Endothelial cell of hepatic sinusoid (primary cell): Measurements from ENCODE around the gene ADIG.

Experiments
- in situ Hi-C: cut with HindIII; loops from 2 replicates; pipeline ENCODE4 v1.10.0; 2017; ENCODE audit warnings: low sequenced_read_pairs

Gene ADIG

DNA sequence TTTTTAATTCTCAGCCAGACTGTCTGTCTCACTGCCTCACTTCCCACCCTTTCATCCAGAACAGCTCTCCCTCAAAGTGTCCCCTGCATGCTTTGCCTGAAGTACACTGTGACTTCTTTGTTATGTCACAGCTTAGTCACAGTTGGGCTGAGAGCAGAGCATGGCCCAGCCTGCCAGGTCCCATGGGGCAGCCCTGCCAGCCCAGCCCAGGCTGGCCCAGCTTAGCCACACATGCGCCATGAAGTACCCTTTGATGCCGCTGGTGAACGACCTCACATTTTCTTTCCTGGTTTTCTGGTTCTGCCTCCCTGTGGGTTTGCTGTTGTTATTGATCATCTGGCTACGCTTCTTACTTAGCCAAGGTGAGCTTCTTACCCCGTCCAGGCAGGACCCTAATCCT, at the start of gene ADIG:
Gene ADIG (plus strand): TSS at position 185 of the 400 bp plus-strand sequence. CDS start 54 bp downstream, at position 239.
- in situ Hi-C loops = no loop called here

DNA sequence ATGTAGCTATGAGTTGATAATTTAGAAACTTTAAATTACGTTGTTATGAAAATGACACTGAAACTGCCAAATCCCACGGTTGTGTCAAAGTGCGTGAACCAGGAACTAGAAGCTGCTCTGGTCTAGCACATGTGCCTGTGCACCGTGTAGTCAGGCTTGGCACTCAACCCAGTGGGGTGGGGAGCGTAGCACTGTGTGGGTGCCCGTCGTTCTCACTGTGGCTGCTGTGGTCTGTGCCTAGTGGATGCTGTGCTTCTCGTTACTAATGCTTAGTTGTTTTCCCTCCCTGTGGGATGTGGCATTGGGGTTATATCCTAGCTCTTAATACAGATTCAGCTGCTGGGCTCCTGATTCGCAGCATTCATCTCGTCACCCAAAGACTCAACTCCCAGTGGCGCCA, 46.2 kb upstream of the ADIG start:
- in situ Hi-C loops = no loop called here

DNA sequence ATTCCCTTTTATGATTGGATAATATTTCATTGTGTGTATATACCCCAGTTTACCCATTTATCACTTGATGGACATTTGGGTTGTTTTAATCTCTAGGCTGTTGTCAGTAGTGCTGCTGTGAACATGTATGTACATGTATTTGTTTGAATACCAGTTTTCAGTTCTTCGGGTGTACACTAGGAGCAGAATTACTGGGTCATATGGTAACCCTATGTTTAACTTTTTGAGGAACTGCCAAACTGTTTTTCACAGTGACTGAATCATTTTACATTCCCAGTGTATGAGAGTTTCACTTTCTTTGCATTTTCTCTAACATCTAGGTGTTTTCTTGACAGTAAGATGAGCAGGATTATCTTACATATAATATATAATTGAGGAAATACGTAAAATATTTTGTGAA, 44.7 kb upstream of the ADIG start:
- in situ Hi-C loops = no loop called here

DNA sequence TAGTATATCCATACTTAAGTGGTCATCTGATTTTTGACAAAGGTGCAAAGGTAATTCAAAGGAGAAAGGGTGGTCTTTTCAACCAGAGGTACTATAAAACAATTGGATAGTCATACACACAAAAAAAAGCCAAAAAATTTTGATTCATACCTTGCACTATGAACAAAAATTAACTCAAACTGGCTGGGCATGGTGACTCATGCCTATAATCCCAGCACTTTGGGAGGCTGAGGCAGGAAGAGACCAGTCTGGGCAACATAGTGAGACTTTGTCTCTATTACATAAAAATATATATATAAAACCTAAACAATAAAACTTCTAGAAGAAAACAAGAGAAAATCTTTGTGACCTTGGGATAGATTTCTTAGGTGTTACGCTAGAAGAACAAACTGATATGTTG, 43.8 kb upstream of the ADIG start:
- in situ Hi-C loops = no loop called here

DNA sequence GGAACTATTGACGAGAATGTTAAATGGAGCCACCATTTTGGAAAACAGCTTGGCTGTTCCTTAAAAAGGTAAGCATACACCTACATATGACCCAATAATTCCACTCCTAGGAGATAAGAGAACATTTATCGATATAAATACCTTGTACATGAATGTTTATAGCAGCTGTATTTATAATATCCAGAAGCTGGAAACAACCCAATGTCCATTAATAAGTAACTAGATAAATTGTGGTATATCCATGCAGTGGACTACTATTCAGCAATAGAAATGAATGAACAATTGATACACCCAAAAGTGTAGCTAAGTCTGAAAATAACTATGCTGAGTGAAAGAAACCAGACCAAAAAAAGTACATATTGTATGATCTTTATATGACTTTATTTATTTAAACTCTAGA, 42.2 kb upstream of the ADIG start:
- in situ Hi-C loops = no loop called here

DNA sequence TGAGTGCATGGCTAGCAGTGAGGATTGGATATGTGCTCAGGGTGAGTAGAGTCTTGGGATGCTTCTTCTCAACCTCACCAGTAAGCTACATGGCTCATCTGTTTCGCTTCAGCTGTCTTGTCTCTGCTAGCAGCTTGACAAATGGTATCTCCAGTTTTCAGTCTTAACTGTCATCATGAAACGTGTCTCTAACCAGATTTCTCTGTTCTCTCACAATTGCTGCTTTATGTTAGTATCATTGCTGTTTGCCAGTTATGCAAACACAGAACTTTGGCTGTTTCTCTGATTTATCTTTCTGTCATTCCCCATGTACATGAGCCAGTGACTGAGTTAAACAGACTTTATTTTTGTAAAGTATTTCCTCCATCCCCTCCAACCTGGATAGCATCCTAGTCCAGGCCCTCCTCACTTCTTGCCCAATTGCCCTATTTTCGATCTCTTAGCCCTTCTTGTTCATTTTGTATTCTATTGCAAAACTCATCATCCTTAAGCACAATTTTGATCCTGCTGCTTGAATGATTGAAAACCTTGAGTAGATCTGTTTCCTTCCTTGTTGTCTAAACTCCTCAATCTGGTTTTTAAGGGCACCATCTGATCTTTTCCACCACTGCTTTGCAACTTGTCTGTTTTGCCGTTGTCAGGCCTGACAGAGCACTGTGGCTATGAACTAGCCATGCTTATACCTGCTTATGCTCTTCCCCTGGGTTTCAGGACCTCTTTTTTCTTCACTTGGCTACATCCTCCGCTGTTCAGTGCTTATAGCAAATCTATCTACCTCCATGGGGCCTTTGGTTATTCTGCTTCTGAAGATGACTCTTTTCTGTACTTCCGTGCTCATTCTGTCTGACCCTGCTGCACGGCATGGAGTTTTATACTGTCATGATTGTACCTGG, 37.7 kb upstream of the ADIG start:
- in situ Hi-C loops = no loop called here

DNA sequence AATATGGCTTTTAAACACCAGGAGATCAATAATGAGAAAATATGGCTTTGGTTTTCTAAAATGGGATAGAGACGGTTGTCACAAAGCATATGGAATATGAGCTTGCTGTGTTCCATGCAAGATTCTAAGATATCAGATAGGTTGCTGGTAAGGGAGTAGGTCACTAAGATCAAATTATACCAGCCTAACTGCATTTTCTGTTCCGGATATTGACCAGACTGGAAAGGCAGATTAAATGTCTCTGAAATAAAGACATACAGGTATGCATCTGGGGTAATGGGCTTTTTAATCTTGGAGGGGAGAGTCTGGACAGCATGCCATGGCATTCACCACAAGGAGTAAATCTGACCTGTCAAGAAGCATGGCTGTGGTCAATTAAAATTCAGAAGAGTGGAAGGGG, 35.2 kb upstream of the ADIG start:
- in situ Hi-C loops = no loop called here

DNA sequence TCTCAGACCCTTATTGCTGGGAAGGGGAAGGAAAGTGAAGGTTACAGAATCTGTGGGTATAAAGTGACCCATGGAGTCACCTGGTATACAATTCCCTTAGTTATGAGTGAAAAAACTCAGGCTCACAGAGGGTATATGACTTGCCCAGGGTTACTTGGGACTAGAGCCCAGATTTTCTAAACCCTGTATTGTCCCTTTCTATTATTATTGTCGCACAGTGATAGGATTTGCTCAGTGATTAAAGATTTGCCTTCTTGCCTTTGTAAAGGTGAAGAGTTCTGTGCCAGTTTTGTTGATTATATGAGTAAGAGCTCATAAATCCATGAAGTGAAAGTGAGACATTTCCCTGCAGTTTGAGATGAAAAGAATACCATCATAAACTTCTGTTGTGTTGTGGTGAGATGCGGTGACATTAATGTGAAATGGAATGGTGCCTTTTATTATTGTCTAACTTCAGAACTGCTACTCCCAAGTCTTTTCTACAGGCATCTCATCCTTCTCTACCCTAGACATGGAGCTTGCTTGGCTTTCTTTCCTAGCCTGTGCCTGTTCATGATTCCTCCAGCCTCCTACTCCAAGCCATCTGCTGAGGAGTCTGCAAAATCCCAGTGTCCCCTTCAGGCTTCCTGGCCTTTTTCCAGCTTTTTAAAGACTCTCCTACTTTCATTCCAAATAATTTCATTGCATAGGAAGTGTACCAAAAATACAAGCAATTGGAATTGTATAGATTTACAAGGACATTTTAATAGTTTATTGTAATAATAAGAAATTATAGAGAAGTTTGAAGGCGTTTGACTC, 33.5 kb upstream of the ADIG start:
- in situ Hi-C loops = no loop called here

DNA sequence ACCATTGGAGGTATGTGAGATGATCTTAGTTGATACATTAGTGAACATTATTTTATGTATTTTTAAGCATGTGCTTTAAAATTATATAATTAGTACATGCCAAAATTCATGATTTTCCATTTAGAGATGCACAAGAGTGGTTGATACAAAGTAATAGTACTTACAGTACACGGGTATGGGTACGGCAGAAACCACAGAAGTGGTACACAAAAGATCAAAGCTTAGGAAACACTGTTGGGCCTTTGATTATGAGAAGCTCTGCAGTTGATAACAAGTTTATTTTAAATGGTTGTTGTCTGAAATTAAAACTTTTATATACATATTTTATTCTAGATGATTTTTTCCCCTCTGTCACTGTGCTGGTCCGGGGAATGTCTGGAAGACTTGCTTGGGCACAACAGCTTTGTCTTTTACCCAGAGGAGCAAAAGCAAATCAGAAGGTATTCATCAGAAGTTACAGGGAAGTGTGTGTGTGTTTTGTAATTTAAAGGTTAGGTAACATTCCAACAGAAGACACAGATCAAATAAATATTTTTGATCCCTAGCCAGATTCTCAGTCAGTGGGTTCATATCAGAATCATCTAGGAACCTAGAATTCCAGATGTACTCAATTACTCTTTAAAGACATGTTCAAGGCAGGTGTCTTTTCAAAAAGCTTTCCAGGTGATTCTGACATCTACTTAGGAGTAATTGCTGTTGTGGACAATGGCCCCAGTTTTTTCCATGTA, 32.5 kb upstream of the ADIG start:
- in situ Hi-C loops = no loop called here

DNA sequence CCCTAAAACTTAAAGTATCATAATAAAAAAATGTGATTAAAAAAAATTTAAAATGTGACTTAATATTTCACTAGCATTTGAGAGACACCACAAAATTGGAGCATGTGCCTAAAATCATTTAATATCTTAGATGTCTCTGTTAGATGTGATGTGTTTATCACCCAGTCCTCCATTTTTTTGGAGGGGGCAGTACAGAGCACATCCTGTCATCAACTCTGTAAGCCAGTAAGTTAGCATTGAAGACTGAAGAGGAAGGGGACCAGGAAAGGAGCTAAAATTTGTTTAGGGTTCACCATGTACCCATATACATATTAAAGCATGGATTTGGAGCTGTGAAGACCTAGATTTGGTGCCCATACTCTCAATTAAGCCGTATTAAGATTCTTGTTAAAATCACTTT, 30.7 kb upstream of the ADIG start:
- in situ Hi-C loops = no loop called here

DNA sequence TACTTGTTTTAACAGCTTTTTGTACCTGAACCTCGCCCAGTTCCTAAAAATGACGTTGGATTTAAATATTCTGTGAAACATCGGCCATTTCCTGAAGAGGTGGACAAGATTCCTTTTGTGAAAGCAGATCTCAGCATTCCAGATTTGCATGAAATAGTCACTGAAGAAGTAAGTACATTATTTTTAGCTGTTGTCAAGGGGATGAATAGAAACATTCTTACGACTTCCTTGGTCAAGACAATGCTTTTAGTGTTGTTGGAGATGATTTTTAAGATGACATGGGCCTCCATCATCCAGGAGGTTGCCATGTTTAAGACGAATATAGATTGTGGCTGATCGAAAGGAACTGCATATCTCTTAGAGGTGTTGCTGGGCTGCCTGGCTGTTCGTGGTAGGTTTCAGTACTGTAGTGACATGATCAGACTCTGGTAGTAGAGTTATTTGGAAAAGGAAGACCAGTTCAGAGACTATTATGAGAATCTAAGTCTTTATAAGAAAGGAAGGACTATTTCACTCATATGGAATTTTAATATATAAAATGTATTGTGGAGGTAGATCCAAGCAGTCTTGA, 29.9 kb upstream of the ADIG start:
- in situ Hi-C loops = no loop called here

DNA sequence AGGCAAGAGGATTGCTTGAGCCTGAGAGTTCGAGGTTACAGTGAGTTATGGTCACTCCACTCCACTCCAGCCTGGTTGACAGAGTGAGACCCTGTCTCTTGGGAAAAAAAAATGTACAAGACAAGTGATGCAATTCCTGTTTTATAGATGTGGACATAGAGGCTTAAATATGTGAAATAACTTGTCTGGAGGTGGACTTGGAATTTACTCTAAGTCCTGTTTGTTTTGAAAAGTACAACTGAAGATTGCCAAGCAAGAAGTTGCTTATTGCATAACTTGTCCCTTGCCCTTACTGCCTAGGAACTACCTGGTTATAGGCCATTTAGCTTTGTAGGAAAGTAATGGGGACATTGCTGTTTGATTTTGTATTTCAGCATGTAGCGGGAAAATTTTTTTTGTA, 26.0 kb upstream of the ADIG start:
- in situ Hi-C loops = no loop called here

DNA sequence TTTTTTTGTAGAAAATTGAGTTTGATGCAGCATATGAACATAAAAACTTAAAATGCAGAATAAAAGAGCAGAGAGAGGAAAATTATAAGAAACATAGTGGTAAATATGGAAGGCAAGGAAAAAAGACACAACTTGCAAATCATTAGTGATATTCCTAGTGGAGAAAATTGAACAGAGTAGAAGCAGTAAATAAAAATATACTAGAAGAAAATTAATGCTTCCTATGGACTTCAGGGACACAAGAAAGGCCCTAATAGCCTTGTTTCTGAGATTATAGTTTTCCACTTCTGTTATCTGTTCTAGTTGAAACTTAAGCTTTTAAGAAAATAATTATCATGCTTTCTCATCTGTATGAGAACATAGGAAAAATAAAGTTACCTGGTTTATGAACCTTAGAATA, 25.6 kb upstream of the ADIG start:
- in situ Hi-C loops = no loop called here

DNA sequence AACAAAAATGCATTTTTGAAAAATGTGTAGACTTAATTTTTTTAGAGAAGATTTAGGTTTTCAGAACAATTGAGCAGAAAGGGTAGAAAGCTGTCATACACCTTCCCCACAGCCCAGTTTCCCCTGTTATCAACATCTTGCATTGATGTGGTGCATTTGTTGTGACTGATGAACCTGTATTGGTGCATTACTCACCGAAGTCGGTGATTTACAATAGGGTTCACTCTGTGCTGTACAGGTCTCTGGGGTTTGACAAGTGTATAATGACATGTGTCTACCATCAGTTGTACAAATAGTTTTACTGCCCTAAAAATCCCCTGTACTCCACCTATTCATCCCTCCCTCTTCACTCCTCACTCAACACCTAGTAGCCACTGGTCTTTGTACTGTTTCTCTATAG, 23.8 kb upstream of the ADIG start:
- in situ Hi-C loops = no loop called here

DNA sequence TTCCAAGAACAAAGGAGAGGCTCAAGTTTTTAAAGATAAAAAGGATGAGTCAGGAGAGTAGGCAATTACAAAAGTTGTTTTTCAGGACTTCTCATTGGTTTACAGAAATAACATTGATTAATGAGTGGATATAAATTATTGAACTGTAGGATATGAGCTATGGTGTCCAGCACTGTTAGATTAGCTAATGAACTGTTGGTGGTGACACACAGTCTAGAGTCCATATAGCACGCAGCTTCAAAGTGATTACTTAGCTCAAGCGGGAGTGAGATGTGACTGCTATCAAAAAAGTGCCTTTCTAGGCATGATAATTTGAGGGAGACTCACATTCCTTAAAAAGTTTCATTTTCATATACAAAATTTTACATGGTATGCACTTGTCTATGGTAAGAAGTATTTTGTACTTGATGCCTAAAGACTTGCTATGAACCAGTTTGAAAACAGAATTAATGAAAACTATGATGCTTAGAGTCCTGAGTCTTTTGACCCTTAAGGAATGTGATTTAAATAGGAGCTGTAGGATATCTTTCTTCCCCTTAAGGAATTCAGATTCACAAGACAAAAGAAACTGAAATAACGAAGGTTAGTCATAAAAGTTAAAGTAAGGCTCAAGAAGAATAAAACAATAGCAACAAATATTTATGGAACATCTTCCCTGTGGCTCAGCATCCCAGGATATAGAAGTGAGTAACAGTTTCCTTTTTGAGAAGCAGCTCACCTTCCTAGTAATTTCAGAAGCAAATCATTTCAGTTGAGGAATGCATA, 22.2 kb upstream of the ADIG start:
- in situ Hi-C loops = no loop called here

DNA sequence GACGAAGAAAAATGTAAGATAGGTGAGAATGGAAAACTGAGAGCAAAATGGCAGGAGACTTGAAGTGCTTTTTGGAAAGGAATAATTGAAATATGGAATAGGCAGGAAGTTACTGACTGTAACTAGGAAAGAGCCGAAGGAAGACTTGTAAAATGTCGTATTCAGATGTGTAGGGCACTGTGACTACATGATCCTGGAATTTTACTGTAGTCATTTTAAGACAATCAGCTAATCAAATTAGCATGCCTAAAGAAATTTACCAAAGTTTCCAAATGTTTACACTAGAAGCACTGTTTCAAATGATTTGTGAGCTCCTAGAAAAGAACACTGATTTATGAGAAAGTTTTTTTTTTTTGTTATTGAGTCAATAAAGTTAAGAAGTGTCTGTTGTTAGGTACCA, 21.2 kb upstream of the ADIG start:
- in situ Hi-C loops = no loop called here

DNA sequence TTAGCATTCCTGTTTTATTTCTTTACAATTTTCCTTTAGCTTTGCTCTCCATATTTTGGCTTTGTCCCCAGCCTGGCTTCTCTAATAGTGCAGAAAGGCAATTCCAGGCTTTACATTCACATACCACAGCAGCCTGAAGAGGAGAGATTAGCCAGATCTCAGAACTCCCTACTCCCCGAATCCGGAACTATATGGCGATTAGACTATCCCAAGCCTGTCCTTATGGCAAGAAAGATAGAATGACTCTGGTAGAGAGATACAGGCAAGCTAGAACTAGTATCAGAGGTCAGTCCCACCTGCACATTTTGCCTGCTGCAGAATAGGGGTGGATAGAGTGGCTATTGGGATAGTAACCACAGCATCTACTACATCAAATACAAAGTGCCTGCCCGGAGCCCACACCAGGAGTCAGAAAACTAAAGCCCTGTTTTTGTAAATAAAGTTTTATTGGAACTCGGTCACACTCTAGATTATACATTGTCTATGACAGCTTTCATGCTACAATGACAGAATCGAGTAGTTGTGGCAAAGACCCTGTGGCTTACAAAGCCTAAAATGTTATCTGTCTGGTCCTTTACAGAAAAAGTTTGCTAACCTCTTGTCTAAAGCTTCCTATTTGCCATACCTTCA, 17.1 kb upstream of the ADIG start:
- in situ Hi-C loops = no loop called here

DNA sequence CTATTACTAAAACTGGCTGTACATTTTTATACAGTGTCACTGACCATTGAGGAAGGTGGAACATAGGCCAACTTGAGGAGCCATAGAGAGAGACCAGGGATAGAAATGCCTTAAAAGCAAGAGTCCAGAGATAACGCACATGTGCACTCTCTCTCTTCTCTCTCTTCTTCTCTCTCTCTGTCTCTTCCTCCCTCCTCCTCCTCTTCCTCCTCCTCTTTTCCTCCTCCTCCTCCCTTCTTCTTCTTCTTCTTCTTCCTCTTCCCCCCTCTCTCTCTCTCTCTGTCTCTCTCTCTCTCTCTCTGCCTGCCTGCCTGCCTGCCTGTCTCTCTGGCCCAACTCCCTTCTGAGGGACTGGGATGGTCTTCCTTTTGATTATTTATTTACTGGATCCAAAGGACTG, 16.3 kb upstream of the ADIG start:
- in situ Hi-C loops = no loop called here

DNA sequence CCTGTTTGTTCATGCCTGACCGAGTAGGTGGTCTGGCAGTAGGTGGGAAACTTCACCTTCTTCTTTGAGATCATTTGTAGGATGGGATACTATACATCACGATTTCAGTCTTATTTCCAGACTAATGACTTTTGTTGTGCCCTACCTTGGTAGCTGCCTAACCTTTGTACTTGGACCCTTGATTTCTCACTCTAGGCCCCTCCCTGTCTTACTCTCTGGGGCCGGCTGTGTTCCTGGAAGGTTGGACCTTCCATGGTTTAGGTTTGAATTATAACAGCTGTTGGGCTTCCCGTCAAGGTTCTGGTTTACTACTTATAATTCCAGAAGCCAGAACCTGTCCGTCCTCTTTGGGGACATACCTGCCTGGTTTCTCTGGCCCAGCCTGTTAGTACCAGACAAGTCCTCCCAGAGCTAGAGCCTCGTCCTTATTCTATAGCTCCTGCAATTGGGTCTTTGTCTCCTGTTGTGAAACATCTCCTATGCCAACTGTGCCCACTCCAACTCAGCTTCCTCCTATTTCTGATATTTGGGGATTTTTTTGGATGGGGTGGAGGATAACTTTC, 14.9 kb upstream of the ADIG start:
- in situ Hi-C loops = no loop called here
